GM18502 (cell line): Measurements from ENCODE around the gene UGT1A3.

Experiments used
- ATAC-seq: cut with Tn5 transposase; IDR thresholded peaks from one replicate; pipeline ENCODE4 v1.9.1; 2021; ENCODE audit warnings: mild to moderate bottlenecking; ENCODE audit not compliant: unreplicated experiment, poor library complexity

The UGT1A3 gene

GRCh38 chr2:233811732-233812131 lies 82.9 kb downstream of the UGT1A3 start:
- ATAC-seq, result no peak

DNA sequence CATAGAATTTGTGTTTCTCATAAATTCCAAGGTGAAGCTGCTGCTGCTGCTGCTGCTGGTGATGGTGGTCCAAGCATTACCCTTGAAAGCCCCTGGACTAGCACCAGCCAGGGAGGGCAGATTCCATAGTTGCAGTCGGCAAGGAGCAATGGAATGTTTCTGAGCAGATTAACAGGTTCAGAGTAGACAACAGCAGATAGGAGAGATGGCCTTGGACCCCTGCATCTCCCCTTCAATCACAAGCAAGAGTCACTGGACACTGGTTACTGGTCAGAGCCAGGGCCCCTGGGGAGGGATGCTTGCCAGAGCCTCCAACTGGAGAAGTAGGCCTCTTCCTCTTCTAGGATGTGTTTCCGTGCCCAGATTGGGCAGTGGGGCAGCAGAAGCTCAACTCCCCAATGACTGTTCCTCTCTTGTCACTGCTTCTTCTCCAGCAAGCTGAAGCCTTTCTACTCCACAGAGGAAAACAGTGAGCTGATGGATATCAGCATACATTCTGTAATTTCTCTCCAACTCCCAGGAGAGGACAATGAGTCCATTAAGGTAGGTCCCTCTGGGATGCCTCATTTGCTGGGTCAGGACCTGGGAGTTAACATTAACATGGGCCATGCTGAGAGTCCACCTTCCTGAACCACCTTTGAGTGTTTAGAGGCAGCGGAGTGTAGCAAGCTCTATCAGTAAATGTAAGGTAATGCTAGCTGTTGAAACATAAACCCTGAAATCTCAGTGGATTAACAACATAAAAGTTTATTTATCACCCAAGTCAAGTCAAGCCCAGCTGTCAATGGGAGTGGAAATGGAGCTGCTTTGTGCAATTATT lies 84.6 kb downstream of the UGT1A3 start:
- ATAC-seq, result no peak

DNA sequence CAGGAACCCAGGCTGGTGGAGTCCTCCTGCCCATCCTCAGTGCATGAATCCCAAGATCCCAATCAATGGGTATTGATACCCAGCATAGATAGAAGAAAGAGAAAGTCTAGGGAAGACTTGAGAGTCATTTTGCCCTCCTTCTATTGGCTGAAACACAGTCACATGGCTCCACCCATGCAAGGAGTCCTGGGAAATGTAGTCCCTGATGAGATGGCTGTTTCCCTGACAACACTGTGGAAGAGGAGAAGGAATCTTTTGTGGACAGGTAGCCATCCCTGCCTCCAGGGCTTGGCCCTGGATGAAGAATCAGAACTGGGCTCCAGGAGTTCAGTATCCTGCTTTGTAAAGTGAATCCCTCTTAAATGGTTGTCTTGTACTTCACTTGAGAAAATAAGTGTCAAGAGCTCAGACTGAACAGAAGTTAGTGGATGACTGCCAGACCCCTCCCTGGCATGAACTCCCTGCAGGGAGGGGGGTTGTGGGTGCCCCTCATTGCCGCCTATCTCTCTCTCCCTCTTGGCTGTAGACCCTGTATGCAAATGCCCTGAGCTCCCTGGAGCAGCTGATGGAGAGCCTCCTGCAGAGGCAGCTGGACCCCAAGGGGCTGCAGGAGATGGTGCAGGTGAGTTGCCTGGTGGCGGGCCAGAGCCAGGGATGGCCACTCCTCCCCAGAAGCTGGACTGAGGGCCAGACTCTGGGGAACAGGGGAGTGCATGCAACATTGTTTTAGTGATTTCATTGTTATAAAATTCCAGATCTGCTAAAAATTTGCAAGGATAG lies 85.4 kb downstream of the UGT1A3 start:
- no peak for ATAC-seq

- ATAC-seq, result no peak
Observed at GRCh38 chr2:233815861-233816260, 87.0 kb downstream of the UGT1A3 start.

GRCh38 chr2:233816334-233816733 lies 87.5 kb downstream of the UGT1A3 start:
- no peak for ATAC-seq

DNA sequence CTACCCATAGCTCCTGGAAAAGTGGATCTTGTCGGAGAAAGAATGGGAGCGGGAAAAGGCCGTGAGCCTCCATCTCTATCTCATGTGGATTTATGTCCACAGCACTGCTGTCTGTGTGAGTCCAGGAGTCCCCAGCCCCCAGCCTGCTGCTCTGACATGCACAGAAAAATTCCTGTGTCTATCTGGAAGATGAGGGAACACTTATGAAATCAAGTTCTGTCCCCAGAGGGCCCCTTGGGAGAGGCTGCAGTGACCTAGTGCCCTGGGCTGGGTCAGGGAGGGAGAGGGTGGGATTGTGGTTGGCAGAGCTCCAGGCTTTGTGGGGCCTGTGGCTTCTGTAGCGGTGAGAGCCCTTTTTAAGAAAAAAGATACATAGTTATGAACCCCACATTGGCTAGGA lies 87.9 kb downstream of the UGT1A3 start:
- no peak for ATAC-seq

- ATAC-seq, result no peak
Observed at GRCh38 chr2:233817361-233817911, 88.6 kb downstream of the UGT1A3 start.

- no peak for ATAC-seq
Observed at GRCh38 chr2:233817995-233818638, 89.3 kb downstream of the UGT1A3 start.

GRCh38 chr2:233818639-233819621 lies 90.1 kb downstream of the UGT1A3 start:
- ATAC-seq, result no peak

DNA sequence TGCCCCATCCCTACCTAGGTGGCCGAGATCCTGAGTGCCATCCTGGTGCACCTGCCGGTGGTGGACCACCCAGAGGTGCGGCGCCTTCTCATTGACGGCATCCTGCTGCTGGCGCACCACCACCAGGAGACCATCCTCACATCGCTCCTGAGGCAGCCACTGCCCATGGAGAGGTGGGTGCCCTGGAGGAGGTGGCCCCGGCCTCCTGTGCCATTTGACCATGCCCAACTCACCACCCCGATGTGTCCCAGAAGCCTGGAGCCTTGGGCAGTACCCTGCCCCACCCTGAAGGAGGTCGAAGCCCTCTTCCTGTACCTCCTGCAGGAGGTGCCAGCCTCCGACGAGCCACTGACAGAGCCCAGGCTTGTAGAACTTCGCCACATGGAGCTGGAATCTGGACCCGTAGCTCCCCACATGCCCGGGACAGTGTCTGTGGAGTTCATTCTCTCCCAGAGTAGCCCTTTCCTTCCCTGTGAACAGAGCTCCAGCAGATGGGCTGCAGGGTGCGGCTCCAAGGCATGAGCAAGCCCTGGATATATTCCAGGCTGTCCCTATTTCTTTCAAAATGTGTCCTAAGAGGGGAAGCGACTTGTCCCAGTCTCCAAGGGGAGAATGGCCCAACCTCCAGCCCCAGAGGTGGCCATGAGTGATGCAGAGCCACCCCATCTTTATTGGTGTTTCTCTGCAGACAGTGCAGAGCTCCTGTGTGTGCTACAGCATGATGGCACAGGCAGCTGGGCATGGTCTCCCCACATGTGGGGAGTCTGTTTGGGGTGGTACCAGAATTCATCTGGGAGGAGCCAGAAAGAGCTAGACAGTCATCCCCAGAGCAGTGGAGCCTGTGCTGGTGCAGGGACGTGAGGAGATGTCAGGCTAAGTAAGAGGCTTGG lies 91.3 kb downstream of the UGT1A3 start:
- ATAC-seq, result no peak

GRCh38 chr2:233820774-233821105 lies 91.9 kb downstream of the UGT1A3 start:
- ATAC-seq, result no peak

GRCh38 chr2:233821196-233821595 lies 92.4 kb downstream of the UGT1A3 start:
- no peak for ATAC-seq

GRCh38 chr2:233821709-233822100 lies 92.9 kb downstream of the UGT1A3 start:
- ATAC-seq, result no peak

DNA sequence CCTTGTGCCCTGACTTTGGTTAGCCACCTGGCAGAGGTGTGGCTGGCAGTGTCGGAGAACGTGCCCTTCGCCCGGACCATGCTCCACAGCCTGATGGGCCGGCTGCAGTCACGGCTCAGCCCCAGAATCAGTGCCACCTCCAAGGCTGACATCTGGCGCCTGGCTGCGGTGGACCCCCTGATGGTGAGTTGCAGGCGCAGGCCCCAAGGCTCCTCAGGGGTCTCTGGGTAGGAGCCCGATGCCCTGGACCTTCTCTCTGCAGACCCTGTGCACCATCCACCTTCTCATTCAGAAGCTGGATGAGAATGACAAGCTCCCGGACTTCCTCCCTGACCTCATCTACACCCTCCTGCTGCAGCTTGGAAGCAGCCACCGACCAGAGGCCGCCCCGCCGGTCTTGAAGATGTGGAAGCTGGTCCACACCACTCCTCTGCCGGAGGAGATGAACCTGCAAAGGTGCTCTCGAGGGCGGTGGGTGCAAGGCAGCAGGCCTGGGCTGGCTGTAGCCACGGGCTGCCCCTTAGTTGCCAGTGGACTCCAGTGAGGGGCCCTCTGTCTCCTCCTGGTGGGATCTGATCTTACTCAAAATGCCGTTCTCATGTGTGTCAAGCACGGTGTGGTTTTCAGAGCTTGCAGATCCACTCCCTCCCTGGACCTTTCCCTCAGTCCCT lies 93.4 kb downstream of the UGT1A3 start:
- no peak for ATAC-seq
